GM12874 (cell line): ENCODE results near the gene SUN2.

Experiments used
- TF ChIP-seq, protein P1 (sequence below): IDR thresholded peaks from 2 replicates; pipeline ENCODE4 v1.5.1; 2011; ENCODE audit warnings: low read depth, mild to moderate bottlenecking, control low read depth, low read length, moderate library complexity; ENCODE audit not compliant: insufficient read depth

SUN2 gene

GRCh38 chr22:38755911-38756532, at the start of gene SUN2:
Gene SUN2 (minus strand): TSS chr22:38755998. CDS start chr22:38752628, 3,370 bp downstream.
- TF ChIP-seq, protein P1, sequence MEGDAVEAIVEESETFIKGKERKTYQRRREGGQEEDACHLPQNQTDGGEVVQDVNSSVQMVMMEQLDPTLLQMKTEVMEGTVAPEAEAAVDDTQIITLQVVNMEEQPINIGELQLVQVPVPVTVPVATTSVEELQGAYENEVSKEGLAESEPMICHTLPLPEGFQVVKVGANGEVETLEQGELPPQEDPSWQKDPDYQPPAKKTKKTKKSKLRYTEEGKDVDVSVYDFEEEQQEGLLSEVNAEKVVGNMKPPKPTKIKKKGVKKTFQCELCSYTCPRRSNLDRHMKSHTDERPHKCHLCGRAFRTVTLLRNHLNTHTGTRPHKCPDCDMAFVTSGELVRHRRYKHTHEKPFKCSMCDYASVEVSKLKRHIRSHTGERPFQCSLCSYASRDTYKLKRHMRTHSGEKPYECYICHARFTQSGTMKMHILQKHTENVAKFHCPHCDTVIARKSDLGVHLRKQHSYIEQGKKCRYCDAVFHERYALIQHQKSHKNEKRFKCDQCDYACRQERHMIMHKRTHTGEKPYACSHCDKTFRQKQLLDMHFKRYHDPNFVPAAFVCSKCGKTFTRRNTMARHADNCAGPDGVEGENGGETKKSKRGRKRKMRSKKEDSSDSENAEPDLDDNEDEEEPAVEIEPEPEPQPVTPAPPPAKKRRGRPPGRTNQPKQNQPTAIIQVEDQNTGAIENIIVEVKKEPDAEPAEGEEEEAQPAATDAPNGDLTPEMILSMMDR = no peak

- TF ChIP-seq, protein P1 = no peak
Measured at GRCh38 chr22:38802671-38803121, 46.9 kb upstream of the SUN2 start.

DNA sequence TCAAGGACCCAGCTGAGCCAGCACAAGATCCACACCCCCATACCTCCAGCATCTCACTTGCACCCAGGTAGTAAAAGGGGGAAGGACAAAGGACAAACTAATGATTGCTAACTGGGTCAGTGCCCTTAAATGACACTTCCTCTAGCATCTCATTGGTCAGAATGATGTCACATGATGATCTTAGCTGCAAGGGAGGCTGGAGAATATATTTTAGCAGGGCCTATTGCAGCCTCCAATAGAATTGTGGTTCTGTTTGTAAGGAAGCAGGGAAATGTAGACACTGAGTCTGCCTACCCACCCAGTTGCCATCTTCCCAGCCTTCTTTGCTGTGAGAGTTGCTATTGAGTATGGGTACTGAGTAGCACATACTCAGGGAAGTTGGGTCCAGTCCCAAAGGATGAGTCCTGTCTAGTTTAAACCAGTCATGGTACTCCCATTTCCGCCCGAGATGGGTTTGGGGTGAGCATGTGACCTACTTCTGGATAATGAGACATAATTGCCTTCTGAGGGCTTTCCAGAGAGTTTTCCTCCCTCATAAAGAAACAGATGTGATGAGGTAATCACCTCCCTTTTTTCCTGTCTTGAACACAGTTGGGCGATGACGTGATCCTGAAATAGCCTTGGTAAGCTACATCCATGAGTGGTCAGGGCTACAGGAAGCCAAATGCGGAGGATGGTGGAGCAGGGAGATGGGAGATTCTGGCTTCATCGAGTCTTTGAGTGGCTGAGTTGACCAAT, 43.6 kb upstream of the SUN2 start:
- TF ChIP-seq, protein P1 = no peak

GRCh38 chr22:38798496-38798895, 42.7 kb upstream of the SUN2 start:
- TF ChIP-seq, protein P1 = no peak

DNA sequence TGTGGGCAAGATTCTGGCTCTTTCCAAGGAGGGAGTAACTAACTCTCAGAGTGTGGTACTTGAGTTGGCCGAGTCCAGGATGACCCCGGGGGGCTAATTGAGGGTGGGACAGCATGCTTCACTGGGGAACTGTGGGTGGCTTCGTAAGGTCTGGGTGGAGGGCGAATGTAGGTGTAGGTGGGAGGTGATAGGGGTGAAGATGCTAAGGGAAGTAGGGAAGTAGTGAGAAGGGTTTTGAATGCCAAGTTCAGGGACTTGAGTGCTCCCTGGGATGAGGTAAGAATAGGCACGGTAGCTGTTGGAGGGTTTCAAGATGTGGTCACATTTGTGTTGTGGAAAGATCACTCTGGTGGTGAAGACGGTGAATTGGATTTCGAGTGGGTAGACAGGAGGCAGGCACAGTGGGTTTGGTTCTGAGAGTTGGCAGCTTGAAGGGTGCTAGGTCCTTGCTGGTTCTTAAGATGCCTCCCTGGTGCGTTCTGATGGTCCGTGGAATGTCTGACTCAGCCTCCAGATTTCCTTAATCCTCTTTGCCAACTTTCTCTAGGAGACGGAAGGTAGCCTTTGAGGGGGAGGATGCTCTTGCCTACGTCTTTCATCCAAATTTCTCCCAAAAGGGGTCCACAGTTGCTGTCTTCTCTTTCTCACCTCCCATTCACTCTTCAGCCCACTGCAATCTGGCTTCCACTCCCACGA, 40.6 kb upstream of the SUN2 start:
- TF ChIP-seq, protein P1 = no peak

GRCh38 chr22:38795569-38795968, 39.8 kb upstream of the SUN2 start:
- TF ChIP-seq, protein P1 = no peak
